Adrenal gland (tissue), 5 donors: ENCODE results near the gene FAU.
A peak's percentile ranks its signal among the peaks of the same experiment; 100 is the strongest.

Source experiments
- CTCF ChIP-seq, 6 experiments: fragments of 450-650 bp in 4 of 6; fragments of 200-600 bp in 2 of 6; sonication (generic) in 1 of 6; IDR thresholded peaks; 1 replicate in 5 of 6; 2 replicates in 1 of 6; pipeline versions ENCODE4 v1.5.1 to v1.8.0; 2016 to 2021; ENCODE audit warnings: antibody characterized with exemption in 6 of 6, mild to moderate bottlenecking in 2 of 6, moderate library complexity in 1 of 6
- POLR2A ChIP-seq, 2 donors: fragments of 450-650 bp; IDR thresholded peaks; one replicate each; pipeline ENCODE4 v1.6.1; 2017; ENCODE audit warnings: antibody characterized with exemption in 2 of 2, mild to moderate bottlenecking in 2 of 2, moderate library complexity in 1 of 2
- donor health status: DM: no; HTN: no; CAD: no.

- TF ChIP-seq CTCF (IDR thresholded peaks at IDR 0.05) (peak in 3 of 6 experiments; percentile 2 to 34 (median 28)), POLR2A (IDR thresholded peaks at IDR 0.05) (no peak)
Measured at GRCh38 chr11:65118097-65118837, 3.7 kb downstream of the FAU start.
